Natural killer cell (primary cell): Measurements from ENCODE around the gene COL23A1. TPM values are rescaled to one million over a fixed set of nuclear protein-coding genes. Genes with fewer than 3 reads are reported as not detected.
"Not testable (repeated sequence)": the region's sequence is repeated elsewhere in the genome, so short reads cannot be mapped to it uniquely, and the experiment has no call there.

Experiments used
- ATAC-seq, 3 donors: fragments of 150-1000 bp in 2 of 3; fragments of 200-7000 bp in 1 of 3; cut with Tn5 transposase; 1 replicate in 1 of 3; 2 replicates in 2 of 3; pipeline ENCODE4 v1.10.0; 2021; ENCODE audit warnings: mild to moderate bottlenecking in 2 of 3, moderate library complexity in 2 of 3
- DNase-seq, 2 donors: peaks; one replicate each; pipeline versions ENCODE4 v3.0.0 to v3.0.0-alpha.2; 2013 to 2021; ENCODE audit warnings: mixed read lengths in 1 of 2
- H3K27ac ChIP-seq: one replicate; pipeline ENCODE4 v1.5.1; 2013; ENCODE audit warnings: mild to moderate bottlenecking, low read length
- H3K27me3 ChIP-seq: one replicate; pipeline ENCODE4 v1.6.1; 2013; ENCODE audit warnings: low read length; ENCODE audit not compliant: control insufficient read depth, insufficient read depth
- H3K36me3 ChIP-seq: one replicate; pipeline ENCODE4 v1.6.1; 2013; ENCODE audit warnings: low read length; ENCODE audit not compliant: control insufficient read depth, insufficient read depth
- H3K4me1 ChIP-seq: one replicate; pipeline ENCODE4 v1.6.1; 2013; ENCODE audit warnings: low read length; ENCODE audit not compliant: control insufficient read depth, insufficient read depth
- H3K4me3 ChIP-seq: one replicate; pipeline ENCODE4 v1.5.1; 2013; ENCODE audit warnings: low read length
- H3K9me3 ChIP-seq: one replicate; pipeline ENCODE4 v1.6.1; 2013; ENCODE audit warnings: low read length; ENCODE audit not compliant: control insufficient read depth, insufficient read depth
- H3K27ac Mint-ChIP-seq, 2 donors: one replicate each; pipeline ENCODE4 v1.8.0; 2022; ENCODE audit warnings: mild to moderate bottlenecking in 2 of 2, mixed read lengths in 2 of 2, moderate library complexity in 1 of 2
- H3K27me3 Mint-ChIP-seq, 2 donors: one replicate each; pipeline ENCODE4 v1.8.0; 2022; ENCODE audit warnings: low read depth in 2 of 2, mixed read lengths in 2 of 2
- H3K36me3 Mint-ChIP-seq: one replicate; pipeline ENCODE4 v1.8.0; 2022; ENCODE audit warnings: mixed read lengths
- H3K4me1 Mint-ChIP-seq, 2 donors: one replicate each; pipeline ENCODE4 v1.8.0; 2022; ENCODE audit warnings: mixed read lengths in 2 of 2
- H3K4me3 Mint-ChIP-seq: one replicate; pipeline ENCODE4 v1.8.0; 2022; ENCODE audit warnings: mild to moderate bottlenecking, moderate library complexity, mixed read lengths
- H3K9me3 Mint-ChIP-seq, 2 donors: one replicate each; pipeline ENCODE4 v1.8.0; 2022; ENCODE audit warnings: mixed read lengths in 2 of 2
- whole genome bisulfite sequencing: methylation state at CpG from one replicate; pipeline ENCODE4 v1.1.7; 2013; ENCODE audit warnings: missing lambda C conversion rate; ENCODE audit not compliant: insufficient coverage; 5-methylcytosine and 5-hydroxymethylcytosine counted together
- intact Hi-C: fragments of 100-400 bp; cut with micrococcal nuclease; formaldehyde crosslinking; loops from one replicate; pipeline ENCODE4 v1.14.2; 2022
- total RNA-seq, 4 donors: library from RNA; stranded (reverse); fragments of 120-200 nt in 1 of 4; gene quantifications; one replicate each; pipeline versions ENCODE4 v1.2.3 to v1.2.4, GENCODE V29; 2013 to 2022
- TF ChIP-seq, protein P1 (sequence below): fragments of 200-600 bp; IDR thresholded peaks from one replicate; pipeline ENCODE4 v1.8.0; 2022; ENCODE audit warnings: antibody characterized with exemption

Gene COL23A1
- total RNA-seq, 3 donors from 2014 or later (not counting 1 experiment from before 2014, with no cell fraction given) = 0.15 TPM; not detected in 2

GRCh38 chr5:178318893-178319292, 271.3 kb downstream of the COL23A1 start:
- ATAC-seq = no peak
- no peak overlapping the region for H3K27ac ChIP-seq
- TF ChIP-seq, protein P1, sequence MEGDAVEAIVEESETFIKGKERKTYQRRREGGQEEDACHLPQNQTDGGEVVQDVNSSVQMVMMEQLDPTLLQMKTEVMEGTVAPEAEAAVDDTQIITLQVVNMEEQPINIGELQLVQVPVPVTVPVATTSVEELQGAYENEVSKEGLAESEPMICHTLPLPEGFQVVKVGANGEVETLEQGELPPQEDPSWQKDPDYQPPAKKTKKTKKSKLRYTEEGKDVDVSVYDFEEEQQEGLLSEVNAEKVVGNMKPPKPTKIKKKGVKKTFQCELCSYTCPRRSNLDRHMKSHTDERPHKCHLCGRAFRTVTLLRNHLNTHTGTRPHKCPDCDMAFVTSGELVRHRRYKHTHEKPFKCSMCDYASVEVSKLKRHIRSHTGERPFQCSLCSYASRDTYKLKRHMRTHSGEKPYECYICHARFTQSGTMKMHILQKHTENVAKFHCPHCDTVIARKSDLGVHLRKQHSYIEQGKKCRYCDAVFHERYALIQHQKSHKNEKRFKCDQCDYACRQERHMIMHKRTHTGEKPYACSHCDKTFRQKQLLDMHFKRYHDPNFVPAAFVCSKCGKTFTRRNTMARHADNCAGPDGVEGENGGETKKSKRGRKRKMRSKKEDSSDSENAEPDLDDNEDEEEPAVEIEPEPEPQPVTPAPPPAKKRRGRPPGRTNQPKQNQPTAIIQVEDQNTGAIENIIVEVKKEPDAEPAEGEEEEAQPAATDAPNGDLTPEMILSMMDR = no peak
- 84% methylated on average over 6 of the region's 6 CpGs for WGBS
- no peaks in the 10 kb centered on the region for H3K36me3 ChIP-seq
- H3K27me3 Mint-ChIP-seq = peaks cover 0 to 8% of the 10 kb centered on the region in 2 donors
- H3K27ac Mint-ChIP-seq = no peak overlapping the region
- H3K4me1 Mint-ChIP-seq = no peaks in the 10 kb centered on the region
- H3K9me3 ChIP-seq = peaks cover 2% of the 10 kb centered on the region
- H3K4me1 ChIP-seq = no peaks in the 10 kb centered on the region
- no peak overlapping the region for H3K4me3 Mint-ChIP-seq
- intact Hi-C loops = no loop called here
- no peaks in the 10 kb centered on the region for H3K27me3 ChIP-seq
- DNase-seq = no peak
- no peak overlapping the region for H3K4me3 ChIP-seq
- no peaks in the 10 kb centered on the region for H3K36me3 Mint-ChIP-seq
- peaks cover 0 to 3% of the 10 kb centered on the region in 2 donors for H3K9me3 Mint-ChIP-seq

DNA sequence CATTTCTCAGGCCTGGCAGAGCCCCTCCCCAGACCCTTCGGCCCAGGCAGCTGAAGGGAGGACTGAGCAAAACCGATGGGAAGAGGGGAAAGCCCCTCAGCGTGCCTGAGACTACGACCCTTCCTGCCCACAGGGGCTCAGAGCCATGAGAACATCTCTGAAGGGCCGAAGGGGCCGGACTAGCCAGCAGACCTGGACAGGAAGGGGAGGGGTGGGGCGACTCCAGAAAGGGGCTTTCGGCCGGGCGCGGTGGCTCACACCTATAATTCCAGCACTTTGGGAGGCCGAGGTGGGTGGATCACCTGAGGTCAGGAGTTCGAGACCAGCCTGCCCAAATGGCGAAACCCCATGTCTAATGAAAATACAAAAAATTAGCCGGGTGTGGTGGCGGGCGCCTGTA, 271.8 kb downstream of the COL23A1 start:
- Mint-ChIP-seq H3K4me1 (no peaks in the 10 kb centered on the region), H3K27ac (no peak overlapping the region), H3K9me3 (peaks cover 0 to 3% of the 10 kb centered on the region in 2 donors), H3K4me3 (no peak overlapping the region), H3K27me3 (peaks cover 0 to 8% of the 10 kb centered on the region in 2 donors), H3K36me3 (no peaks in the 10 kb centered on the region)
- intact Hi-C loops = no loop called here
- DNase-seq (no peak), ATAC-seq (no peak)
- H3K27ac ChIP-seq = no peak overlapping the region
- H3K9me3 ChIP-seq = peaks cover 2% of the 10 kb centered on the region
- no peaks in the 10 kb centered on the region for H3K4me1 ChIP-seq
- TF ChIP-seq, protein P1 = no peak
- WGBS = 95% methylated on average over 17 of the region's 17 CpGs
- H3K4me3 ChIP-seq = no peak overlapping the region
- H3K36me3 ChIP-seq = no peaks in the 10 kb centered on the region
- H3K27me3 ChIP-seq = no peaks in the 10 kb centered on the region

GRCh38 chr5:178317727-178318126, 272.5 kb downstream of the COL23A1 start:
- ATAC-seq, H3K27ac ChIP-seq, H3K4me3 Mint-ChIP-seq, DNase-seq, intact Hi-C loops, H3K27me3 ChIP-seq, H3K9me3 ChIP-seq, H3K36me3 ChIP-seq, H3K4me1 Mint-ChIP-seq, H3K27ac Mint-ChIP-seq, H3K4me1 ChIP-seq, H3K36me3 Mint-ChIP-seq, H3K4me3 ChIP-seq, H3K27me3 Mint-ChIP-seq, H3K9me3 Mint-ChIP-seq: not testable (repeated sequence)
- 79% methylated on average over 2 of the region's 5 CpGs for WGBS

- Mint-ChIP-seq H3K27ac (no peak overlapping the region), H3K36me3 (no peaks in the 10 kb centered on the region), H3K4me1 (no peaks in the 10 kb centered on the region), H3K9me3 (peaks cover 0 to 3% of the 10 kb centered on the region in 2 donors), H3K4me3 (no peak overlapping the region), H3K27me3 (peaks cover 3 to 8% of the 10 kb centered on the region in 2 donors)
- Histone ChIP-seq H3K4me1 (no peaks in the 10 kb centered on the region), H3K4me3 (no peak overlapping the region), H3K9me3 (peaks cover 2% of the 10 kb centered on the region), H3K27me3 (no peaks in the 10 kb centered on the region), H3K27ac (no peak overlapping the region), H3K36me3 (no peaks in the 10 kb centered on the region)
- TF ChIP-seq, protein P1 = no peak
- ATAC-seq (no peak), DNase-seq (no peak)
- intact Hi-C loops = no loop called here
- WGBS = 91% methylated on average over 18 of the region's 19 CpGs
These were observed 275.0 kb downstream of the COL23A1 start for GRCh38 chr5:178314961-178315820.
